ENCODE measurements around the gene NUP107.
A peak's percentile ranks its signal among the peaks of the same experiment; 100 is the strongest.
"Not testable (repeated sequence)": the region's sequence is repeated elsewhere in the genome, so short reads cannot be mapped to it uniquely, and the experiment has no call there.

NUP107 gene

GRCh38 chr12:68686595-68687521 lies at the start of gene NUP107:
NUP107 (plus strand) TSS chr12:68686978; CDS start chr12:68687066, 88 bp downstream.
- DNase-seq: peak; percentile 95

GRCh38 chr12:68637439-68637838 lies 49.3 kb upstream of the NUP107 start:
- not testable (repeated sequence) for DNase-seq

GRCh38 chr12:68638171-68638570 lies 48.6 kb upstream of the NUP107 start:
- DNase-seq: no peak

GRCh38 chr12:68638721-68639395 lies 47.9 kb upstream of the NUP107 start:
- no peak for DNase-seq

GRCh38 chr12:68639396-68639767 lies 47.4 kb upstream of the NUP107 start:
- DNase-seq: no peak

- DNase-seq: no peak
Observed at GRCh38 chr12:68641138-68641537, 45.6 kb upstream of the NUP107 start.

- no peak for DNase-seq
Observed at GRCh38 chr12:68646484-68646883, 40.3 kb upstream of the NUP107 start.

GRCh38 chr12:68647507-68647906 lies 39.3 kb upstream of the NUP107 start:
- DNase-seq: no peak

GRCh38 chr12:68648179-68648578 lies 38.6 kb upstream of the NUP107 start:
- no peak for DNase-seq

- DNase-seq: no peak
Observed at GRCh38 chr12:68665016-68665569, 21.7 kb upstream of the NUP107 start.

GRCh38 chr12:68667291-68667690 lies 19.5 kb upstream of the NUP107 start:
- DNase-seq: no peak

GRCh38 chr12:68667896-68668295 lies 18.9 kb upstream of the NUP107 start:
- DNase-seq: no peak

GRCh38 chr12:68671179-68671578 lies 15.6 kb upstream of the NUP107 start:
- no peak for DNase-seq

GRCh38 chr12:68673788-68674187 lies 13.0 kb upstream of the NUP107 start:
- DNase-seq: no peak

GRCh38 chr12:68674376-68674775 lies 12.4 kb upstream of the NUP107 start:
- no peak for DNase-seq

GRCh38 chr12:68675101-68675842 lies 11.5 kb upstream of the NUP107 start:
- DNase-seq: no peak

- DNase-seq: not testable (repeated sequence)
Observed at GRCh38 chr12:68676854-68677253, 9.9 kb upstream of the NUP107 start.

- DNase-seq: no peak
Observed at GRCh38 chr12:68686262-68686594, 550 bp upstream of the NUP107 start.

GRCh38 chr12:68695454-68695853 lies 8.7 kb downstream of the NUP107 start:
- DNase-seq: no peak

GRCh38 chr12:68699486-68699885 lies 12.7 kb downstream of the NUP107 start:
- no peak for DNase-seq

- DNase-seq: no peak
Observed at GRCh38 chr12:68727776-68728175, 41.0 kb downstream of the NUP107 start.

- no peak for DNase-seq
Observed at GRCh38 chr12:68733661-68734071, 46.9 kb downstream of the NUP107 start.

GRCh38 chr12:68739891-68740290 lies 53.1 kb downstream of the NUP107 start:
- no peak for DNase-seq
